ENCODE results near the gene CAMKK1.

Gene CAMKK1

GRCh38 chr17:3895354-3895753, 2.5 kb upstream of the CAMKK1 start:
- DNase-seq = no peak

GRCh38 chr17:3894911-3895343, 2.1 kb upstream of the CAMKK1 start:
- no peak for DNase-seq

DNA sequence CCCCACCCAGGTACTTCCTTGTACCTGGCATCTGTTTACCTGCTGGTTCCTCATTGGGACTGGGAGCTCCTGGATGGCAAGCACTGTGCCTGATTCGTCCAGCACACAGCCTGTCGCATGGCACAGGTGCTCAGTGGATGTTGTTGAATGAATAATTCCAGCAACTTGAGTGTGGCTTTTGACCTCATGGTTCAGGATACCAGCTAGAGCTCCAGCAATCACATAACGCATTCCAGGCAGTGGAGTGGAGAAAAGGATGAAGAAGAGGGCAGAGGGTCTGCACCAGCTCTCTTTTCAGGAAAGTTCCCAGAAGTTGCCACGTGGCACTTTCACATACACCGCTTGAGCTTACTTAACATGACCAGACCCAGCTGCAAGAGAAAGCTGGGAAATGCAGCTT, 1.3 kb upstream of the CAMKK1 start:
- DNase-seq = no peak

DNA sequence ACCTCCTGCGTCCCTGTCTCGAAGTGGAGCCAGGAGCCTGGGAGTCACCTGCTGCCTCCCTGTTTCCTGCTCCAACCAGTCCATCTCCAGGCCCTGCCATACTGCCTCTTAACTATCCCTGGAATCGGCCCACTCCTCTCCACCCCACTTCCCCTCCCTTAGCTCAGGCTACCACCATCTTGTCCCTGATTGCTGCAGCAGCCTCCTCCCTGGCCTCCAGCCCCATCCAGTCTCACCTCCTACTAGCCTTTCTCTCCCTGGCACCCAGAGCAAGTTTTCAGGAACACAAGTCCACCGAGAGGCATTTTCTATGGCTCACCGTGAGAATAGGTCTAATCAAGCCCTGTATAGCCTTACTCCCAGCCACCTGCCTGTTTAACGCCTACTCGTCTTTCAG, 865 bp upstream of the CAMKK1 start:
- DNase-seq = no peak

GRCh38 chr17:3892095-3892998, 506 bp downstream of the CAMKK1 start:
- DNase-seq = peak; percentile 84

- DNase-seq = no peak
These were observed 1.2 kb downstream of the CAMKK1 start for GRCh38 chr17:3891626-3892094.

GRCh38 chr17:3890878-3891219, 2.0 kb downstream of the CAMKK1 start:
- DNase-seq = no peak

DNA sequence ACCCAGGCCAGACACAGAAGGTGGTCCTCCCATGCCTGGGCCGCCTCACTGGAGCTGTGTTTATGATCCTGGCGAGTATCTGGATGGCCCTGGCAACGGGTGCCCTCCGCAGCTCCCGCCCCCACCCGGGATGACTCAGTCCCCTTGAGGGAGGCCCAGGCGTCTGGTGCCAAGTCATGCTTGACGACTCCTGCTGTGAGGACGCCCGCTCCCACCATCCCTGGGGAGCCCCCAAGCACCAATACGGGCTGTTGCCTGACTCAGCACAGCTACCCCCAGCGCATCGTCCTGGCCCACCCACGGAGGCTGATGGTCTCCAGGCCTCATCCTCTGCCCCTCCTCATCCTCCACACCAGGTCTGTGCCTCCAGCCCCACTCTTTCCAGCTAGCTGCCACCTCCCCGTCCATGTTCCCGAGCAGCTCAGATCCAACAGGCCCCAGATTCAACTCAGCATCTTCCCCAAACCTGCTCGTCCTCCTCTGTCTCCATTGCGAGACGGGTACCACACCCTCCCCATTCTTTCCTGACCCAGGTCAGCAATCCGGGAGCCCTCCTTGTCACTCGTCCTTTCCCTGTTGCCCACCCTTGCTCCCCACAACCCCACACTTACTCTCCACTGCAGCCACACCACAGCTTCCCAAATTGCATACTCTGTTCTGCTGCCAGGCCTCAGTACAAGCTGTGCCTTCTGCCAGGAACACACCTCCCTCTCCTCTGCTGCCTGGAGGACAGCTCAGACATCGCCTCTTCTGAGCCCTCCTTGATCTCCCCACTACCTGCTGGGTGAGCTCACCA, 2.6 kb downstream of the CAMKK1 start:
- no peak for DNase-seq

GRCh38 chr17:3889325-3890012, 3.4 kb downstream of the CAMKK1 start:
- no peak for DNase-seq

GRCh38 chr17:3888343-3889171, 4.3 kb downstream of the CAMKK1 start:
- DNase-seq = no peak

DNA sequence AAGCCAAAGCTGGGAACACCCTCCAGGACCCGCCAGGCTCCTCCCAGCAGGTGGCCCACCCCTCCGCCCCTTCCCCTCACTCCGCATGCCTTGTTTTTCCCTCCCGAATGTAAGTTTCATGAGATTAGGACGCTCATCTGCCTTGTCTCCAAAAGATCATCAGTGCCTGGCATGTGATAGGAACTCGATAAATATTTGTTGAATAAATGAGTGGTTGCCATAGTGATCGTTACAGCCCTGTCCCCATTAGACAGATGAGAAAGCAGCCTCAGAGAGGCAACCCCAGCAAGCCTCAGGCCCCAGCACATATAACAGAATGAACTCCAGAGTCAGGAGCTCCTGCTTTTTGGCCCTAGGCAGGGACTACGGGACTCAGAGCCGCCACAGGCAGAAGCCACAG, 5.0 kb downstream of the CAMKK1 start:
- no peak for DNase-seq

DNA sequence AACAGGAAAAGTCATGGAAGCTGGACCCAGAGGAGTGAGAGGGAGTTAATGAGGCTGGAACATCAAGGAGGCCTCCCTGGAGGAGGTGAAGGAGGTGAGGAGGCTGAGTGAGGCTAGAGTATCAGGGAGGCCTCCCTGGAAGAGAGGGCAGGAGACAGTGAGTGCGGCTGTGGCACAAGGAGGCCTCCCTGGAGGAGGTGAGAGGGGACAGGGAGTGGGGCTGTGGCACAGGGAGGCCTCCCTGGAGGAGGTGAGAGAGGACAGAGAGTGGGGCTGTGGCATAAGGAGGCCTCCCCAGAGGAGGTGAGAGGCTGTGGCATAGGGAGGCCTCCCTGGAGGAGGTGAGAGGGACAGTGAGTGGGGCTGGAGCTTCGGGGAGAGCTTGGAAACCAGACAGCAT, 5.5 kb downstream of the CAMKK1 start:
- no peak for DNase-seq

DNA sequence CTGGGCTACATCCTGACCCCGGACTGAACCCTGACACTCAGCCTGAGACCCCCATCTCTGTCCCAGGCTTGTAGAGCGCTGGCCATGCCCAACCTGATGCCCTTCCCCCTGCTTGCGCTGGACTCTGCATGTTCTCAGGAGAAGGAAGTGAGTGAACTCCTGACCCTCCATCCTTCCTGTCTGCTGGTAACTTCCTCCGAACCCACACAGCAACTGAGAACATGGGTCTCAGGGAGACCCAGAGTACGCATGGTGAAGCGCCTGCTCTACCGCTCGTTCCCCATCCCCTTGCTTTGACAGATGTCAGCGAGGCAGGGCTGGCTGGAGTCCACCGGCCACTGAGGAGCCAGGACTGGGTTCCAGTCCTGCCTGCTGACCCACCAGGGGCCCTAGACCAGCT, 6.1 kb downstream of the CAMKK1 start:
- peak; percentile 30 for DNase-seq

- DNase-seq = no peak
These were observed 6.9 kb downstream of the CAMKK1 start for GRCh38 chr17:3885970-3886369.

DNA sequence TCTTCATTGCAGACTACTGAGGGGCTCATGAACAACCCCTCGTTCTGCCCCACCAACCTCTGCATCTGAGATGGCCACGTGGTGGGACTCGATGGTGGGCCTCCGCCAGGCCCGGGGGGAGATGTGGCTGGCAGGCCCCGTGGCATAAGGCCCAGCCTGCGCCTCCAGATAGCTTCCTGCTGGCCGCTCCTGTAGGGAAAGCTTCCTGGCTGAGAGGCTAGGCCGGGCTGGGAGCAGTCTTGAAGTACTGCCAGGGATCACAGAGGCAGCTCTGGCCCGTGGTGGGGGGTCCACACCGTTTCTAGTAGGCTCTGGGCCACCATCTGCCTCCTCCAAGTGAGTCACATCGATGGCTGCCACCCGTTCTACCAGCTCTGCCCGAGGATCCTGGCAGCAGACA, 7.6 kb downstream of the CAMKK1 start:
- no peak for DNase-seq

DNA sequence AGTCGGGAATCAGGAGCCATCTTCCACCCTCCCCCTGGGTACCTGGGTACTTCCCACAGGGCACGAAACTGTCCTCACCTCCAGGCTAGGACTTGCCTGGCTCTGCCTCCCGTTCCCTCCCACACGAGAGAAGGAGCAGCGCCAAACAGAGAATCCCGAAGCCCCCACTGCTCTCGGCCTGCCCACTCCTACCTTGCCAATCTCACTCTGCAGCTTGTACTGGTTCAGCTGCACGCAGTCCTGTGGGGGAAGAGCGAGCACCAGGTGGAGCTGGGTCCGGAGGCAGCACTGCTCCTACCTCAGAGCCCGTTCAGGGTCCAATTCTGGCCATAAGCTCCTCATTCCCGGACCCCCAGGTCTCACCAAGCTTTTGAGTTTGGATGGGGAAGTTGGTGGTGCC, 8.7 kb downstream of the CAMKK1 start:
- no peak for DNase-seq

- no peak for DNase-seq
These were observed 10.6 kb downstream of the CAMKK1 start for GRCh38 chr17:3882276-3882675.

- DNase-seq = no peak
These were observed 11.9 kb downstream of the CAMKK1 start for GRCh38 chr17:3880983-3881382.

GRCh38 chr17:3879591-3880417, 13.0 kb downstream of the CAMKK1 start:
- DNase-seq = no peak

DNA sequence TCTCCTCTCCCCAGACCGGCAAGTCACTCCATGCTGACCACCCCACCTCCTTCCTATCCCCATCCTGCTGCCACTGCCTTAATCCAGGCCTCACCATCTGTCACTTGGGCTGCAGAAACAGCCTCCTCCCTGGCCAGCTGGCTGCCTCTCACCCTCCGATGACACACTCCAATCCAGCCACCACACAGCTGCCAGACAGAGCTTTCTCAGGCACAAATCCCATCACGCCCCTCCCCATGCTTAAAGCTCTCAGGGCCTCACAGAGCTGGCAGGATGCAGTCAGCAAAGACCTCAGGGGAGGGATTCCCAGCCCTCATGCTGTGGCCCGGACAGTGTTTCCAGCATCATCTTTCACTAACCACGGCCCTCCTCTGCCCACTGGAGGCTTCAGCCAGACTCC, 13.7 kb downstream of the CAMKK1 start:
- no peak for DNase-seq

DNA sequence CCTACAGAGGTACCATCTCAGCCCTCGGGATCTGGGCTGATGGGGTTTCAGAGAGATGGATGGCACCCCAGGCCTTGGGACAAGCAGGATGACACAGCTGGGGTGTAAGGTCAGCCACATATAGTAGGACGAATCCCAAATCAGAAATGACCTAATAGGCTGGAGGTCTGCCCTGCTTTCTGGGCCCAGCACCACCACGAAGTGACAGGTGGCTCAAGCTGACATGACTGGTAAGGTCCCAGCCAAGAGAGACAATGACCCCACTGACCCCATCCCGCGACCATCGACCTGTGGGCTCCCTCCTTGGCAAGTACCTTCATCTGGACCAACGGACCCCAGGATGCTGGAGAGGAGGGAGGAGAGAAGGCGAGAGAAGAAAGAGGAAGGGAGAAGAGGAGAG, 15.6 kb downstream of the CAMKK1 start:
- no peak for DNase-seq

DNA sequence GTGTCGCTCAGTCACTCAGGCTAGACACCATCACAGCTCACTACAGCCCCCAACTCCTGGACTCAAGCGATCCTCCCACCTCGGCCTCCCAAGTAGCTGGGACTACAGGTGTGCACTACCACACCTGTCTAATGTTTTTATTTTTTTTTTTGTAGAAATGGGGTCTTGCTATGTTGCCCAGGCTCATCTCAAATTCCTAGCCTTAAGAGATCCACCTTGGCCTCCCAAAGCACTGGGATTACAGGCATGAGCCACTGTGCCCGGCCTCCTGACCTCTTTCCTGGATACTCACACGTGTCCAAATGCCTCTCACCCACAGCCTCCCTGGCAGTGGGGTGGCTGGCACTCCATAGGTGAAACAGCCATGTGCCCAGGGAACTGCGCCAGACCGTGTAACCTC, 17.5 kb downstream of the CAMKK1 start:
- DNase-seq = no peak
